Measurements from ENCODE around the gene FTO.
A peak's percentile ranks its signal among the peaks of the same experiment; 100 is the strongest.

FTO gene

DNA sequence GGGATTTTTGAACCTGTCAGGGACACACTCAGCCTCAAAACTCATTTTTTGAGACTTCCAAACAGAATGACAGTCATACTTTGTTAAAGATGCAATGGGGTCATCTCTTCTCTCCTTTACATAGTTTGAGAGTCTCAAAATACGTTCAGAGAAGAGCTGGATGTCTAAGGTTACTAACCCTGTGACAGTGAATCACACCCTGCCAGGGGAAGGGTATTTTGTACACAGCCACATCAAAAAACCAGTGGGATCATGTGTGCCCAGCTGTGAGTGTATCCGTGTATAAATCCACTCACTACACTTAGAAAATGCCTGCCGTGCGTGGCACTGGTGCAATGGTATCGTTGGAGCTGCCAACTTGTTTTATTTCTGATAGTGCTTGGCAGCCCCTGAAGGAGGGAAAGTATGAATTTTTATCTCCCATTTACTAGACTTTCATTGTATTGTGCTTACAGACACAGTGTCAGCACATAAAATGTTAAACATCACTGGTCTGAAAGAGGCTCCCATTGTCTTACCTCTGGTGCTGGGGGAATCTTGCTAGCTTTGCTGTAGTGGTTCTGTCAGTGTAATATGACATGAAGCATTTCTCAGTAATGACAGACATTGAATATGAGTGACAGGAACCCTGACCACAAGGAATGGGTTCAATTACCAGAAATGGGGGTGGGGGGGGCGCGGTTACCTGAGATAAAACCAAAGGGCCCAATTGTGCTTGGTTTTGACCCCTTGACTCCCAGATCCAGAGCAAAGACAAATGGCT, 256.3 kb downstream of the FTO start:
- no peak for DNase-seq

DNA sequence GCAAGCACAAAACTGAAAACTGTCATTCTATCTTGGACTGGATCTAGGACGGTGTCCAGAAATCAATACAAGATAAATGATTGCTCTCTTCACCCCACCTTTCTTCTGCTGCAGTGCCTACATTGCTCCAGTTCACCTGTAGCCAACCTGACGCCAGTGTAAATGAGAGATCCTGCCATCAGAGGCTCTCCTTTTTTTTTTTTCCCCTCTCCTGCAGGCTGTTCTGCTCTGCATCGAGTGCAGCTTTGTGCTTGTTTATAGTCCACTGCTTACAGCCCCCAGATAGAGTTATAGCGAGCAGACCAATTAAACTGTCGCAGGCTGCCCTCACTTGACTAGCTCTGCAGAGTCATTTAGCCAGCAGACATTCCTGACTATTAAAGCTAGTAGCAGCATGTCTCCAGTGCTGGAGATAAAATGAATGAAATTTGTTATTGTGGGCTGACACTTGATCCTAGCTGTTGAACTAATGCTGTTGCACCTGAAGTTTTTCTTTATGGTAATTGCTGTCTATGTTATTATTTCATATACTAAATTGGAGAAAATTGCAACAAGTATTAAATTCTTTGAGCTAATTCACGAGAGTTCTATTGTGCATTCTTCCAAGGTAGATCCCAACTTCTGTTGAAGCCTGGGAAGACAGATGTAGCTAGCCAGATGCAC, 257.1 kb downstream of the FTO start:
- DNase-seq = no peak

DNA sequence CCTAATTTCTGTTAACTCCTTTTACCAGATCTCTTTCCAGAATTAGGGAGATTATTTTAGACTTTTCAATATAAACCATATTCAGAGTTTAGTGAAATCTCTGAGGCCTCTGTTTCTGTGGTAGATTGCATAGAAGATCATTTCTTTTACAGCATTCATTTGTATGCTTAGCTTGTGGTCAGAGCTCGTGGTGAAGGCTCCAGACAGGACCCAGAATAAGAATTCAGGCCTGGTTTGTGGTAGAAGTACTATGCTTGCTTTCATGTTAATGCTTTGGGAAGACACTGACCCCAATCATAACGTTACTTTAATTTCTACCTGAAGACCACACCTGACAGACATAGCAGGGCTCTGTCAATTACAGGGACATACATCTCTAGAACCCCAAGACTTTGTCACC, 258.1 kb downstream of the FTO start:
- no peak for DNase-seq

DNA sequence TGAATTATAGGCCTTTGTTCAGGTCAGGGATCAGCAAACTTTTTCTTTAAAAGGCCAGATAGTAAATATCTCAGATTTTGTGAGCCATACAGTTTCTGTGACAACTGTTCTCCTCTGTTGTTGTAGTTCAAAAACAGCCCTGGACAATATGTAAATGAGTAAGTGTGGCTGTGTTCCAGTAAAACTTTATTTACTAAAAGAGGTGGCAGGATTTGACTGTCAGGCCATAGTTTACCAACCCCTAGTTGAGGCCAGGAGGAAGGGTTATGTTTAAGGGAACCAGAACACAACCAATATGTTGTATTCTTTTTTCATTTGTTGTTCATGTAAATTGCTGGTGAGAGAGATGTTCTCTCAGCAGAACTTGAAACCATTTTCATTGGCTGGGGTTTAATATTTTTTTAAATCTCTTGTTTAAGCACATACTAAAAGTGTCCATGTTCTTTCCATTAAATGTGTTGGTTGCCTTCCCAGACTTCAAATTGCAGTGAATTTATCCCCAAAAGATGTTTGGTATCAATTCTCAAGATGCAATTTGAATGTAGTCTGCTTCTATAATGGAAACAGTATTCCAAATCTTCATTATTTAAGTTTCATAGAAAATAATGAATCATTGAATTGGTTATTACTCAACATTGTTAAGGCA, 260.3 kb downstream of the FTO start:
- no peak for DNase-seq

DNA sequence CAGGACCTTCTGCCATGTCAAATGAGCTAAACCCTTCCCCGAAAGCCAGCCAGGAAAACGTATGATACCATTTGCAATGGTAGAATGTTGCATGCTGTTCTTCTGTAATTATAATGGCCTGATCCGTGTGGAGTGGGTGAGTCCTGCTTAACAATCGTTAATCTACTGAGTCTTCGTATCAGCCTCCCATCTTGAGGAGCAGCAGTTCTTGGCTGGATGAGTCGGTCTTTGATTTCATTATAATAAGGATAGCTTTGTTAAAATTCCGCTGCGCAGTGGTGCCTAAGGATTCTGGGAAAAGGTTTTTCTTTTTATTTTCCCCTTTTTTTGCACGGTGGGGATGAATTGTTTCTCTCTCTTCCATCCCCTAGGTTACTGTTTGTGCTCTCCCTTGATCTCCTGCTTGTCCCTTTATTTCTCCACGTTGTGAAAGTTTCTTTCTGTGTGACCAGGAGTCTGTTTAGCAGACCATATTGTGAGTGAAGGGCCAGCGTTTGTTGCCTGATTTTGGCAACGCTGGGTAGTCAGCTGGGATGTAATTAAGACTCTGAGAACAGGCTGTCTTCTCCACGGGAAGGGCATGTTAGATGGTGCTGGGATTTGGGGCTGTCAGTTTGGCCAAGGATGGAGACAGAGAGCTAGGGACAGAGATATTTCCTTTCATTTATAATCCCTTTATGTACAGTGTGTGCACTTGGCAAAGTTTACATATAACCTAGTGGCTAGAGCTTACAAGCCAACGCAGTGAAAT, 263.0 kb downstream of the FTO start:
- peak in 30 of 56 donors; percentile 2 to 71 (median 21) for DNase-seq

DNA sequence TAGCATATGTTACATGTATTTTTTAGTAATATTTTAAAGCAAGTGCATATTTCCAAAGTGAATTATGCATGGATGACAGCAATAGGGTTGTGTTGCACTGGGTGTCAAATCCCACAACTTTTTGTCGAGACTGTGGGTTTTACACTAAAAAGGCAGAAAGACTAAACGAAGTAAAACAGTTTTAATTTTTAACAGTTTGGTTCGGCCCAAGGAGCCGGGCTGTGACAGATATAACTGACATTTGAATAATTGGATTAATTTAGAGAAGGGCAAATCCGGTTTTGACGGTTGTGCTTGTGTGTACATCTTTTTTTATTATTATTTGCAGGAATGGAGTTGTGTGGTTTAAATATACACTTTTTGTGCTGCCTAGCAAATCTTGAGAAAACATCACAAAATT, 263.6 kb downstream of the FTO start:
- no peak for DNase-seq

DNA sequence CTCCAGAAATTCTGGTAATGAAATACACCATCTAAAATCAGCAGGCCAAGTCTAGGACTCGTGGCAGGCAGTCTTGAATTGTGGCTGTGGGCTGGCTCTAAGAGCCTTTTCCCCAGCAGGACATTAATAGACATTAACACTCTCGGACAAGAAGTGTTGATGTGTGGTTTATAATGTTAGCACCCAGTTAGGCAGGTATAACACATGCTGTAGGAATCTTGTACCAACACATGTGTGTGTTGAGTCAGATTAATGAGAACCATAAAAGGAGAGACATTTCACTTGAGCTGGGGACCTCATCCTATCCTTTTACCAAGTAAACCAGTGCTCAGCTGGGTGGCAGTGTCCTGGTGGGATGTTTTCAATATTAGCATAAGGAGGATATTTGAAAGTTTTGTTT, 264.5 kb downstream of the FTO start:
- no peak for DNase-seq

DNA sequence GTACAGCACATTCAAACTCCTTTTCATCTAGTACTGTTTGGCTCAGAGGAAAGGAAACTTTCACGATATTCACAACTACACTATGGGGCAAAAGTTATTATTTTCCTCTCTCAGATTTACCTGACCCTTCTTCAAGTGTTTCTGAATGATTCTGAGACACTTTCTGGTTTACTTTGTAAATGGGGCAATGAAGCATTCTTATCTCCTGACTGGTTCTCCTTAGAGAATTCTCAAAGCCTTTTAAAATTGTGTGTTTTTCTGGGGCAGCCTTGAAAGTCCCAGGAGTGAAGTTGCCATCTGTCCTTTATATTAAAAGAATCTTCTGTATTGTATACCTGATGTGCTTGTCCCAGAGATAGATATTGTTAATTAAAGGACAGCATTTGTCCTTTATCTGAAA, 264.9 kb downstream of the FTO start:
- no peak for DNase-seq

DNA sequence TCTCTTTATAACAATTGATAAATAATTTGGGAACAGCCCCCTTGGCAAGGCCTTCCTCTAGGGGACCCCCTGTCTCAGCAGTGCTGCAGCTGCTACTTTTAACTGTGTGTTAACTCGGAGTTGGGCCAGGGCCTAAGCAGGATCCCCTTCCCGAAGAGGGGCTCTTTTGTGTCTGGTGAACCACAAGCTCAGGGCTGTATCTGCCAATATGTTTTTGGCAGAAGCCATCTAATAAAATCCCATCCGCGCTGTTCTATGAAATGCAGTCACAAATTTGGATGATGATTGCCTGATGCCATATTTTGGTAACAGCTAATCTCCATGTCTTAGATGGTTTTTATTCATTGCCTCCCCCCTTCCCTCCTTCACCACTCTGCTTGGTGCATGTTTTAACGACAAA, 267.7 kb downstream of the FTO start:
- DNase-seq = no peak

DNA sequence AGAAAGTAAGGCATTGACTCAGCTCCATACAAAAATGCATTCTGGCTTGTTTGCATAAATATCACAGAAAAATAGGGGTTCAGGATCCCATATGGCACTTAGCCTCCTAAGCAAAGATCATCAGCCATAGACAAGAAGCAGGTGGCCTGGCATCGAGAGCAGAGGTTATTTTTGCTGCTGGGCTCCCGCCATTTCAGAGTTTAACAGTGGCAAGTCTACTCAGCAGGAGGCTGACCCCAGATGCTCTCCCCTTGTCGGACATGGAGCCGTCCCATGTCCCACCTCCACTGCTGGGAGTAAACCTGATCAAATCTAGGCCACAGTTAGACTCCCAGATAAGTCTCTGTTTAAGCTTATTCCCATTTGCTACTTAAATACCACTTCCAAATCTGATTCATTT, 269.1 kb downstream of the FTO start:
- DNase-seq = no peak

DNA sequence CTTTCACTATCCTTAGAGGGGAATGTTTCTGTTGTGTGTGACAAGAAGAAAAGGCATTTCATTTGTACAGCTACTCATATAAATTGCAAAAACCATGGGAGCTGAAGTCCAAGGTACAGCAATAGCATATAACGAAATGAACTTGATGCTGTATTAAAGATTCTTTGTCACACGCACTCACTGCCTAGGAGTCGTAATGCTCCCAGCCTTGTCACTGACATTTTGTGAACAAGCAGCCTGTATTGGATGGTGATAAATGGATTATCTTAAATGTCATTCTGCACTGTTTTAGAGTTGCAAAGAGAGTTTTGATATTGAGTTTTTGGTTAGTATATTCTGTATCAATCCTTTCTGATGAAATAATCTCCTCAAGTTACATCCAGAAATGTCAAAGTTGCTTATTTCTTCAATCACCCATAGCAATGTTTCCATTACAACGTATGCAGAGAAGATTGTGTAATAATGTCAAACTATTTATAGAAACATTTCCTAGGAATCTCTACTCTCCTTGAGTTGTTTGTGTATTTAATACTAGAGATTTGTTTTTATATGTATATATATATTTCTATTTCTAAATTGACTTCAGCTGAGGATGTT, 270.6 kb downstream of the FTO start:
- no peak for DNase-seq

DNA sequence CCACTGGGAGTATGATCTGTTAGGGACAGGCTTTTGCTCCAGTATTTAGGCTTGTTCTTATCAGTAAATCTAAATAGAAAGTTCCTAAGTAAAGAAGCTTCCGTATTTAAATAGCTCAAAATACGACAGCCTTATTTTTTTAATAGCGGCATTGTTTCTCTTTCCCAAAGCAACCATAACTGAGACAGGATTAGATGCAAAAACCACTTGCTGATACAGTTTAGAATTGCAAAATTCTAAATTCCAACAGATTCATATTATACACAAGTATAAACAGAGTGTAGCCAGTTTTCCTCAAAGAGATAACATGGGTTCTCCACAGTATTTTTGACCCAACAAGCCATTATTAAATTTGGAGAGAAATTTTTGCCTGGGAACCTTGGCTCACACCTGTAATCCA, 276.7 kb downstream of the FTO start:
- DNase-seq = no peak

DNA sequence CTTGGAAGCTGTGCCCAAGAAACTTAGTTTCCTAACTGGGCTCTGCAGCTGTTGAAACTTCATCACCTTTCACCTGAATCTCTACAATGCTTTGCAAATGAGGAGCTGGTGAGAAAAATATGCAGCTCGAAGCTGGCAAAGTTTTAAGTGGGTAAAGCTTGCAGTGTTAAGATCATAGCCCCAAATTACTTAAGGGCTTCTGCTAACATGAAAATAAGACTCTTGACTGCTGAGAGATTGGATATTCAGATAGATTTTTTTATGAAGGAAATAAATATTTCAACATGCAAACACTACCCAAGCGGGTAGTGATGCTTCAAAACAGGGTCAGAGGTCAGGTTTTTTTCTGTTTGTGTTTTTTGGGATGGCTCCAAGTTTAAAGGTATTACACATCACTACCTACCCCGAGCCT, 278.7 kb downstream of the FTO start:
- DNase-seq = no peak

DNA sequence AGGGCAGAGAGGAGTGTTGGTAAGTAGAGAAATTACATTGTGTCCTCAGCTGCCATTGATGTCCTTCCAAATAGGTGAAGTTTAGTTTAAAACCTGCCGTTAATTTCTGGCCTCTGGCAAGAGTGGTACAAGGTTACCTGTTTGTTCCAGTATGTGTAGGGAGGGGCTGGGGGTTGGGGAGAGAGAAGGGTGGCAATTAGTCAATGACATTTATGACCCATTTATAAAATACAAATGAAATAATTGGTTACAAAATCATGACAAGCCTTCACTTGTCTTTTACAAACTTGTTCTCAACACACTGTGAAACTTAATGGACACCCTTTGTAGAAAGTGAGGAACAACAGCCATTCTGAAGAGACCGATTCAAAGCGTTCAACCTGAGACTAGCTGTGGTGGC, 281.0 kb downstream of the FTO start:
- DNase-seq = no peak

DNA sequence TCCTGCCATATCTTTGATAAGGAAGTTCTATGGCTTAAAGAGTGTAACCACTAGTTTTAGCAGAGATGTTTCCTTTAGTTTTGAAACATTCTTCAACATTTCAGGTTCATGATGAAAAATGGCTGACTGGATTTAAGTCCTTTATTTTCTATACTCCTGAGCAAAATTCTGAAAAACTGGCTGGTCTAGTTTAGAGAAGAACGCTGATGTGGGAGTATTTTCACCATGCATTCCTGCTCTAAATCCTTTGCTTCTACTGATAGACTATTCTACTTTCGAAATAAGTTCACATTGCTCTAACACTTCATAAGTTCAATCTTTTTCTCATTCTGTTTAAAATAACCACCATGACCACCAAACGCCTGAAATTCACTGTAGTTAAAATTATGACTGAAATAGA, 281.9 kb downstream of the FTO start:
- DNase-seq = no peak

DNA sequence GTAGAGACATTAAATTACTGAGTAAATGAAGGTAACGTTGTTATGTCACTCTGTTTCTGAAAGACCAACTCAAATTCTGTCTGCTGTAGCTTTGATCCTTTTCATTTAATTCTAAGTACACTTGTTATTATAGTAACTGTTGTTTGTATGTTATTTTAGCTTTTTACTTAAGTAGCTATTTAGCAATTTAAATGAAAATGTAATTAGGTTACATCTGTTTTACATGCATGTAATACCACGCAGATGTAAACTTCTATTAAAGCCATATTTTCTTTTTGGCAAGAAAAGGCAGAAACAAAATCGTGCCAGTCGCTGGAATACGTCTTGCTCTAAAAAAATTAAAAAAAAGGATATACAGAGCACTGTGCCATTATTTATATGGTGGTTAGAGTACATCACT, 282.8 kb downstream of the FTO start:
- DNase-seq = no peak

DNA sequence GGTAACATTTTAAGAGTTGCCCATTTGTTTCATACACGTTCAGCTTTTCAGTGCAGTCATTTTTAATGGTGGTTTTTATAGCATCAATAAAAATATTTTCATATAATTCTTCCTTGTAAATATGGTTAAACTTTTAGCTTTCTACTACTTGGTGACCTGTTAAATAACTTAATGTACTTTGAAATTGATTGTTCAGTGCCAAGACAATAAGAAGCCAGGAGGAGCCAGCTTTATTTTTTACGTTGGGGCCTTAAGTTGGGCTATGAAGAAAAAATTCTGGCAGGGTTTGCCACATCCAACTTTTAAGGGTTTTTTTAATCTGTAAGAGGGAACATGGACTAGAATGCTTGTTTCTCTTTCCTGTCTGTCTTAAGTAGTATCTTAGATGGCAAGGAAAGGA, 284.2 kb downstream of the FTO start:
- no peak for DNase-seq

DNA sequence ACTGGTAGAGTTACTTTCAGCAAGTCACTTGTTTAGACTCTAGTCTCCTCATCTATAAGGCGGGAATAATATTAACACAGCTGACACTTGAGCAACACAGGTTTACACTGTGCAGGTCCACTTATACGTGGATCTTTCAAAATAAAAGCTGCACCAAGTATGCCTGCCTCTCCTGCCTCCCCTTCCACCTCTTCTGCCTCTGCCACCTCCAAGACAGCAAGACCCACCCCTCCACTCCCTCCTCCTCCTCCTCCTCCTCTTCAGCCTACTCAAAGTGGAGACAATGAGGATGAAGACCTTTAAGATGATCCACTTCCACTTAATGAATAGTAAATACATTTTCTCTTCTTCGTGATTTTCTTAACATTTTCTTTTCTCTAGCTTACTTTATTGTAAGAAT, 285.6 kb downstream of the FTO start:
- no peak for DNase-seq

DNA sequence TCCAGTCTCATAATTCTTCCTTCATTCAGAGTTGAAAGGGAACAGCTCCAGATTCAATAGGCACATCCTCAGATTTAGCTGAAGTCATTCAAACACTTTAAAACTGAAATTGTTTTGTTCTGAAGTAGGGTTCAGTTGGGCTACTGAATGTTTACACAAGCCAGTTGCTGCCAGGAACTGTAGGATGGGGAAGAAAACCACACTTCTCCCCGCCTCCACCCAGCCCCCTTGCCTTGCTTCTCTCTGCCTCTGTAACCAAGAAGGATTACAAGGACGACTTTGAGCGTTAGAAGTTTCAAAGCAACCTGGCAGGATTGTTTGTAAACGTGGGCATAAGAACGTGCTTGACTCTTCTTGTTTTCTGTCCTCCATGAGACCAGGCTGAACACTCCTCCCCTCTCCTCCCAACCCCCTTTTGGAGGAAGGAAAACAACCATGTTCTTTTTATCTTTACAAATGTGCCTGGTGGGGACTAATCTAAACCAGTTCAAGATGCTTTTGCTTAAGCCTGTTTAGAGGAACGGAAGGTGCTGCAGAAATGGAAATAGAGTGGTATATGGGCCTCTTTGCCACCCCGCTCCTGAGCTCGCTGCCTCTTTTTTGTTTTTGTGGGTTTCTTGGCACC, 287.9 kb downstream of the FTO start:
- no peak for DNase-seq

DNA sequence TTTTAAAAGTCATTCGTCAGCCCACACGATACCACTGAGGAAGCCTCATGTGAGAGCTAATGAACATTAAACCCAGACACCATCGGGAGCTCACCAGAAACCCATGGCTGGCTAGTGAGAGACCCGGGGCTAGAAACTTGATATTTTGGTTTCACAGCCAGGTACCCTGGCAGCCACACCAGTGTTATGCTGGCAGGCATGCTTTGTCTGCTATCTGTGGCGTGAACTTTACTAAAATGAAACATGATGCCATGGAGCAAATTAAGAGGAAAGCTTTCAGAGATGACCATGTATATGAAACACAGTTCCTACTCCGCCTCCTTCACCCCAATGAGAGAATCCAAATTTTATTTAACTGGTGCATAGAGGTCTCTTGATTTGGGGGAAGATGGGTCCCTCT, 291.4 kb downstream of the FTO start:
- DNase-seq = no peak

DNA sequence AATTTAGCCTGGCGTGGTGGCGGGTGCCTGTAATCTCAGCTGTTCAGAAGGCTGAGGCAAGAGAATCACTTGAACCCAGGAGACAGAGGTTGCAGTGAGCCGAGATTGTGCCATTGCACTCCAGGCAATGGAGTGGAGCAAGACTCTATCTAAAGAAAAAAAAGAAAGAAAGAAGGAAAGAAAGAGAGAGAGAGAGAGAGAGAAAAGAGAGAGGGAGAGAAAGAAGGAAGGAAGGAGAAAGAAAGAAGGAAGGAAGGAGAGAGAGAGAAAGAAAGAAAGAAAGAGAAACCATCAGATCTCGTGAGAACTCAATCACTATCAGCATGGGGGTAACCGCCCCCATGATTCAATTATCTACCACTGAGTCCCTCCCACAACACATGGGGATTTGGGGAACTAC, 293.0 kb downstream of the FTO start:
- no peak for DNase-seq
